ENCODE measurements around the gene GMEB2. TPM values are rescaled to one million over a fixed set of nuclear protein-coding genes. Genes with fewer than 3 reads are reported as not detected.
"Not testable (repeated sequence)": the region's sequence is repeated elsewhere in the genome, so short reads cannot be mapped to it uniquely, and the experiment has no call there.

GMEB2 gene, protein sequence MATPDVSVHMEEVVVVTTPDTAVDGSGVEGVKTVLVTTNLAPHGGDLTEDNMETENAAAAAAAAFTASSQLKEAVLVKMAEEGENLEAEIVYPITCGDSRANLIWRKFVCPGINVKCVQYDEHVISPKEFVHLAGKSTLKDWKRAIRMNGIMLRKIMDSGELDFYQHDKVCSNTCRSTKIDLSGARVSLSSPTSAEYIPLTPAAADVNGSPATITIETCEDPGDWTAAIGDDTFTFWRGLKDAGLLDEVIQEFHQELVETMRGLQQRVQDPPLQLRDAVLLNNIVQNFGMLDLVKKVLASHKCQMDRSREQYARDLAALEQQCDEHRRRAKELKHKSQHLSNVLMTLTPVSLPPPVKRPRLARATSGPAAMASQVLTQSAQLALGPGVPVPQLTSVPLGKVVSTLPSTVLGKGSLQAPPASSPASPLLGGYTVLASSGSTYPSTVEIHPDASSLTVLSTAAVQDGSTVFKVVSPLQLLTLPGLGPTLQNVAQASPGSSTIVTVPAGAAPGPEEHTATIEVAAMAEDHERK
- polyA plus RNA-seq (2011; rRNA removed): 5.2 and 7.4 TPM in 2 replicates
- polyA minus RNA-seq (2011; rRNA and poly(A)+ RNA removed): 4.4 and 5.2 TPM in 2 replicates

DNA sequence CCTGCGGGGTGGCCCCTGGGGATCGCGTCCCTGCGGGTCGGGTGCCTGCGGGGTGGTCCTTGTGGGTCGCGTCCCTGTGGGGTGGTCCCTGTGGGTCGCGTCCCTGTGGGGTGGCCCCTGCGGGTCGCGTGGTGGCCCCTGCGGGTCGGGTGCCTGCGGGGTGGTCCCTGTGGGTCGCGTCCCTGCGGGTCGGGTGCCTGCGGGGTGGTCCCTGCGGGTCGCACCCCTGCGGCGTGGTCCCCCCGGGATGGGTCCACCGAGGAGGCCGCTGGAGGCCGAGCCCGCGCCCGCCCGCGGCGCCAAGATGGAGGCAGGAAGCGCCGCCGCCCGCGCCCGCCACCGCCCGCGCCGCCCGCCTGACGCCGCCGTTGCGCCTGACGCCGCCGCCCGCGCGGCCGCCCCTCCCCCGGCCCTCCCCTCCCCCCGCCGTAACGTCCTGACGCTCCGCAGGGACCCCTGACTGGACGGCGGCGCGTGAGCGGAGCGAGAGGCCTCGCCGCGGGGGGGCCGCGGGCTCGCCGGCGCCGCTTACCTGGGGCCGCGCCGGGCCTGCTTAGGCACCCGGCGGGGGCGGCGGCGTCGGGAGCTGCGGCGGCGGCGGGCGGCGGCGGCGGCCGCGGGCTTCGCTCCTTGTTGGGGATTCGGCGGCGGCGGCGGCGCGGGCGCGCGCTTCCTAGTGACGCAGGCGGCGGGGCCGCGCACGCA is at the start of gene GMEB2:
GMEB2 (minus strand) TSS at position 678 of the 705 bp plus-strand sequence. CDS start 7,704 bp downstream, outside the sequence.
- H3K4me3 ChIP-seq (ENCODE audit: low read depth, low read length): peak within 1 kb of the TSS; percentile 95
- TF ChIP-seq, protein P1, sequence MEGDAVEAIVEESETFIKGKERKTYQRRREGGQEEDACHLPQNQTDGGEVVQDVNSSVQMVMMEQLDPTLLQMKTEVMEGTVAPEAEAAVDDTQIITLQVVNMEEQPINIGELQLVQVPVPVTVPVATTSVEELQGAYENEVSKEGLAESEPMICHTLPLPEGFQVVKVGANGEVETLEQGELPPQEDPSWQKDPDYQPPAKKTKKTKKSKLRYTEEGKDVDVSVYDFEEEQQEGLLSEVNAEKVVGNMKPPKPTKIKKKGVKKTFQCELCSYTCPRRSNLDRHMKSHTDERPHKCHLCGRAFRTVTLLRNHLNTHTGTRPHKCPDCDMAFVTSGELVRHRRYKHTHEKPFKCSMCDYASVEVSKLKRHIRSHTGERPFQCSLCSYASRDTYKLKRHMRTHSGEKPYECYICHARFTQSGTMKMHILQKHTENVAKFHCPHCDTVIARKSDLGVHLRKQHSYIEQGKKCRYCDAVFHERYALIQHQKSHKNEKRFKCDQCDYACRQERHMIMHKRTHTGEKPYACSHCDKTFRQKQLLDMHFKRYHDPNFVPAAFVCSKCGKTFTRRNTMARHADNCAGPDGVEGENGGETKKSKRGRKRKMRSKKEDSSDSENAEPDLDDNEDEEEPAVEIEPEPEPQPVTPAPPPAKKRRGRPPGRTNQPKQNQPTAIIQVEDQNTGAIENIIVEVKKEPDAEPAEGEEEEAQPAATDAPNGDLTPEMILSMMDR (IDR thresholded peaks at IDR 0.05; ENCODE audit: insufficient read depth, low read depth, low read length): no peak
- no peaks in the 10 kb centered on the region for H3K36me3 ChIP-seq (ENCODE audit: control insufficient read depth, insufficient read depth, low read length)
- no peak for DNase-seq (ENCODE audit: low read depth)
- POLR2A ChIA-PET: interaction anchor here (0.6 kb wide), 1 partner anchor 106 kb away, joined by 5 read pairs; no protein-coding TSS in a partner anchor
- no peaks in the 10 kb centered on the region for H3K27me3 ChIP-seq (ENCODE audit: control insufficient read depth, insufficient read depth, low read length)
- CTCF ChIA-PET: interaction anchor here (1.1 kb wide), 1 partner anchor 88 kb away, joined by 4 read pairs; no protein-coding TSS in a partner anchor

DNA sequence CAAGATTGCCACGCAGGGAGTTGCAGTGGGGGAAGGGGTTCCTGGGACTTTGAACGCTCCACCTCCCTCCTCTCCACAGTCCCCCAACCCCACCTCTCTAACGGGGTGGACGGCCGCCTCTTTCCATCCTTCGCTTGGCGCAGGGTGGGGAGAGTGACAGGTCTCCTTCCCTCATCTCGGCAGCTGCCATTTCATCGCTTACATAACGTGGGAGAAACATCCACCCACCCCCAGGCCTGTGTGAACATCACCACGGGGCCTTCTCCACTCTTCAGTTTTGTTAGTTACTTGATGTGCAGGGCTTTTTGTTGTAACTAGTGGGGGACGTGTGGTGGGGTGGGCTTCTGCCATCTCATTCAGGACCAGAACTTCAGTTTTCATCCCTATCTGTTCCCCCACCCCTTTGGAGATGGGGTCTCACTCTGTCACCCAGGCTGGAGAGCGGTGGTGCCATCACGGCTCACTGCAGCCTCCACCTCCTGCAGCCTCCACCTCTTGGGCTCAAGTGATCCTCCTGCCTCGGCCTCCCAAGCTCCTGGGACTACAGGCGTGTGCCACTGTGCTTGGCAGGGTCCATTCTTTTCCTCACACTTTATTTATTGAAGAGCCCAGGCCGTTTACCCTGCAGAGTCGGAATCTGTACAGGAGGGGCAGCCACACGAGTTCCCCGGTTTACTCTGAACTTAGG is 48.9 kb upstream of the GMEB2 start:
- Histone ChIP-seq H3K4me3 (ENCODE audit: low read depth, low read length) (no peak overlapping the region), H3K36me3 (ENCODE audit: control insufficient read depth, insufficient read depth, low read length) (peaks cover 22% of the 10 kb centered on the region), H3K27me3 (ENCODE audit: control insufficient read depth, insufficient read depth, low read length) (no peaks in the 10 kb centered on the region)
- DNase-seq (ENCODE audit: low read depth): no peak
- ChIA-PET CTCF (no interaction called here), POLR2A (no interaction called here)
- TF ChIP-seq, protein P1 (IDR thresholded peaks at IDR 0.05; ENCODE audit: insufficient read depth, low read depth, low read length): no peak

DNA sequence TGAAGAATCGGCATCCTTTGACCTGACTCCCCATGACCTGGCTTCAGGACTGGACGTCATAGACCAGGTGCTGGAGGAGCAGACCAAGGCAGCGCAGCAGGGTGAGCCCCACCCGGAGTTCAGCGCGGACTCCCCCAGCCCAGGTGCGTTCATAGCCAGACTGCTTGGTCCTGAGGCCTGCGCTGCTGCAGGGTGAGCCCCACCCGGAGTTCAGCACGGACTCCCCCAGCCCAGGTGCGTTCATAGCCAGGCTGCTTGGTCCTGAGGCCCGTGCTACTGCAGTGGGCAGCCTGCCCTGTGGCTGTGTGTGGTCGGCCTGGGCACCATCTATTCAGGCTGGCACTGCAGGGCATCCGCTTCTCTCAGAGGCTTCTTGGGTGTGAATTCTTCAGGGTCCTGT is 47.0 kb upstream of the GMEB2 start:
- H3K36me3 ChIP-seq (ENCODE audit: control insufficient read depth, insufficient read depth, low read length): peaks cover 19% of the 10 kb centered on the region
- TF ChIP-seq, protein P1 (IDR thresholded peaks at IDR 0.05; ENCODE audit: insufficient read depth, low read depth, low read length): no peak
- no peaks in the 10 kb centered on the region for H3K27me3 ChIP-seq (ENCODE audit: control insufficient read depth, insufficient read depth, low read length)
- no peak overlapping the region for H3K4me3 ChIP-seq (ENCODE audit: low read depth, low read length)
- ChIA-PET POLR2A (no interaction called here), CTCF (no interaction called here)
- DNase-seq (ENCODE audit: low read depth): no peak

DNA sequence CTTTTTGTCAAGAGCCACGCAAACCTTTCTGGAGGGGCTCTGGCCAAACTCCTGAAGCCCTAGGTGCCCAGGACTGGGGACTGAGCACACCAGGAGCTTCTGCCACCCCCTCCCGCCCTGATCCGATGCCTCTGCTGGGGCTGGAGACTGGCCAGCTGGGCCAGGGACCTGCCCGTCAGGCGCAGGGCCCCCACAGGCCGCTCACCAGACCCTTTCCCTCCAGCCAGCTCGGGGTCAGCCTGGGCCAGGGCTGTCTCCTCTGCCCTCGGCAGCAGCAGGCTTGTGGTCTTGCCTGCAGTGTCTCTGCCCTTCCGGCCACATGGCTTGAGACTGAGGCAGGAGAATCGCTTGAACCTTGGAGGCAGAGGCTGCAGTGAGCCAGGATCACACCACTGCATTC is 45.8 kb upstream of the GMEB2 start:
- ChIA-PET CTCF (interaction anchor here (0.7 kb wide), 1 partner anchor 23 kb away, joined by 4 read pairs; no protein-coding TSS in a partner anchor), POLR2A (no interaction called here)
- H3K36me3 ChIP-seq (ENCODE audit: control insufficient read depth, insufficient read depth, low read length): peaks cover 18% of the 10 kb centered on the region
- no peak overlapping the region for H3K4me3 ChIP-seq (ENCODE audit: low read depth, low read length)
- no peak for DNase-seq (ENCODE audit: low read depth)
- H3K27me3 ChIP-seq (ENCODE audit: control insufficient read depth, insufficient read depth, low read length): no peaks in the 10 kb centered on the region
- TF ChIP-seq, protein P1 (IDR thresholded peaks at IDR 0.05; ENCODE audit: insufficient read depth, low read depth, low read length): no peak

DNA sequence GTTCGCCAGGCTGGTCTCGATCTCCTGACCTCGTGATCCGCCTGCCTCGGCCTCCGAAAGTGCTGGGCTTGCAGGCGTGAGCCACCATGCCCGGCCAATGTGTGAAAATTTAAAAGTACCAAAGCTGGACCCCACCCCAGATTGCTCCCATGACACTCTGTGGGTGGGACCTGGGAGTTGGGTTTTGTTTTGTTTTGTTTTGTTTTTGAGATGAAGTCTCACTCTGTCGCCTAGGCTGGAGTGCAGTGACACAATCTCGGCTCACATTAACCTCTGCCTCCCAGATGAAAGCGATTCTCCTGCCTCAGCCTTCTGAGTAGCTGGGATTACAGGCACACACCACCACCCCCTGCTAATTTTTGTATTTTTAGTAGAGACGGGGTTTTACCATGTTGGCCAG is 44.8 kb upstream of the GMEB2 start:
- CTCF ChIA-PET: interaction anchor here (0.5 kb wide), 1 partner anchor 93 kb away, joined by 3 read pairs; no protein-coding TSS in a partner anchor
- POLR2A ChIA-PET; H3K4me3 ChIP-seq (ENCODE audit: low read depth, low read length); H3K27me3 ChIP-seq (ENCODE audit: control insufficient read depth, insufficient read depth, low read length); DNase-seq (ENCODE audit: low read depth): not testable (repeated sequence)
- H3K36me3 ChIP-seq (ENCODE audit: control insufficient read depth, insufficient read depth, low read length): peaks cover 23% of the 10 kb centered on the region

Measured in BJ (cell line).